GM10266 (cell line): Measurements from ENCODE around the gene SYNPO2.

Experiments used
- DNase-seq: peaks from one replicate; pipeline ENCODE4 v3.0.0; 2012; ENCODE audit errors: extremely low spot score
- TF ChIP-seq, protein P1 (sequence below): IDR thresholded peaks from 2 replicates; pipeline ENCODE4 v1.5.1; 2012; ENCODE audit warnings: mild to moderate bottlenecking, low read depth; ENCODE audit not compliant: control insufficient read depth, insufficient read depth; ENCODE audit errors: missing control alignments

Gene SYNPO2

DNA sequence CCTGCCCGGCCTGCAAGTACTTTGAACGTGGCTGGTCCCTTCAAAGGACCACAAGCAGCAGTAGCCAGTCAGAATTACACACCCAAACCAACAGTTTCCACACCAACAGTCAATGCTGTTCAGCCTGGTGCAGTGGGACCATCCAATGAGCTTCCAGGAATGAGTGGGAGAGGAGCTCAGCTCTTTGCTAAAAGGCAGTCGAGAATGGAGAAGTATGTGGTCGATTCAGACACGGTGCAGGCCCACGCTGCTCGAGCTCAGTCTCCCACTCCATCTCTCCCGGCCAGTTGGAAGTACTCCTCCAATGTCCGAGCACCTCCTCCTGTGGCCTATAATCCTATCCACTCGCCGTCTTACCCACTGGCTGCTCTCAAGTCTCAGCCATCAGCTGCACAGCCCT lies 142.6 kb downstream of the SYNPO2 start:
- DNase-seq = no peak
- TF ChIP-seq, protein P1, sequence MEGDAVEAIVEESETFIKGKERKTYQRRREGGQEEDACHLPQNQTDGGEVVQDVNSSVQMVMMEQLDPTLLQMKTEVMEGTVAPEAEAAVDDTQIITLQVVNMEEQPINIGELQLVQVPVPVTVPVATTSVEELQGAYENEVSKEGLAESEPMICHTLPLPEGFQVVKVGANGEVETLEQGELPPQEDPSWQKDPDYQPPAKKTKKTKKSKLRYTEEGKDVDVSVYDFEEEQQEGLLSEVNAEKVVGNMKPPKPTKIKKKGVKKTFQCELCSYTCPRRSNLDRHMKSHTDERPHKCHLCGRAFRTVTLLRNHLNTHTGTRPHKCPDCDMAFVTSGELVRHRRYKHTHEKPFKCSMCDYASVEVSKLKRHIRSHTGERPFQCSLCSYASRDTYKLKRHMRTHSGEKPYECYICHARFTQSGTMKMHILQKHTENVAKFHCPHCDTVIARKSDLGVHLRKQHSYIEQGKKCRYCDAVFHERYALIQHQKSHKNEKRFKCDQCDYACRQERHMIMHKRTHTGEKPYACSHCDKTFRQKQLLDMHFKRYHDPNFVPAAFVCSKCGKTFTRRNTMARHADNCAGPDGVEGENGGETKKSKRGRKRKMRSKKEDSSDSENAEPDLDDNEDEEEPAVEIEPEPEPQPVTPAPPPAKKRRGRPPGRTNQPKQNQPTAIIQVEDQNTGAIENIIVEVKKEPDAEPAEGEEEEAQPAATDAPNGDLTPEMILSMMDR = no peak

DNA sequence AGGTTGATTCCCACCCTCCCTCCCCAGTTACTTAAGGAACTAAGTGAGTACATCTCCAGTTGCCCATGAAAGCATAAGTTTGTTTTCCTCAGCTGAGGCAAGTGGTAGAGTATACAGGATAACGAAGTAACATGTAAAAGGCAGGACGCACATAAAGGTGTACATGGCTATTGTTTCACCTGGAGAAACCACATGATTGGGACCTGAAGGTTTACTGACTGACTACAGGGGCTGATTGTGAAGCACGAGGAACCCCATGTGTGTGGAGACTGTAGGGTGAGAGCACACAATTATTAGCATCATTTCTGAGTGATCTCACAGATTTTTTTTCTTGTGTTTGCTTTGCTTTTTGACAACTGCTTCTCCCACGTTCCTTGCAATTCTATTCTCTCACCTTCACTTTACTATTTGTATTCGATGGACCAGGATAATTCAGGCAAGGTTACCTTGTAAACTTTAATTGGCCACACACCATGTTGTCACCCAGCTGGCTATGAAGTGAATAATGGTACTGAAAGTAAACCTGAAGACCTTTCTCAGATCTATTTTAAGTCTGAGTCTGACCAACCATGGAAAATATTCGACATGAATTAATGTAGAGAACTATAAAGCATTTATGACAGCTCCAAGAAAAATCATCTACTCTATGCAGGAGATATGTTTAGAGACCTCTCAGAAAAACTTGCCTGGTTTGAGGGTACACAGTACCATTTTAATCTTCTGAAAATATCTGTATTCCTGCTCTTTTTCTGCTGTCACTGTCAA lies 144.4 kb downstream of the SYNPO2 start:
- TF ChIP-seq, protein P1 = no peak
- no peak for DNase-seq

DNA sequence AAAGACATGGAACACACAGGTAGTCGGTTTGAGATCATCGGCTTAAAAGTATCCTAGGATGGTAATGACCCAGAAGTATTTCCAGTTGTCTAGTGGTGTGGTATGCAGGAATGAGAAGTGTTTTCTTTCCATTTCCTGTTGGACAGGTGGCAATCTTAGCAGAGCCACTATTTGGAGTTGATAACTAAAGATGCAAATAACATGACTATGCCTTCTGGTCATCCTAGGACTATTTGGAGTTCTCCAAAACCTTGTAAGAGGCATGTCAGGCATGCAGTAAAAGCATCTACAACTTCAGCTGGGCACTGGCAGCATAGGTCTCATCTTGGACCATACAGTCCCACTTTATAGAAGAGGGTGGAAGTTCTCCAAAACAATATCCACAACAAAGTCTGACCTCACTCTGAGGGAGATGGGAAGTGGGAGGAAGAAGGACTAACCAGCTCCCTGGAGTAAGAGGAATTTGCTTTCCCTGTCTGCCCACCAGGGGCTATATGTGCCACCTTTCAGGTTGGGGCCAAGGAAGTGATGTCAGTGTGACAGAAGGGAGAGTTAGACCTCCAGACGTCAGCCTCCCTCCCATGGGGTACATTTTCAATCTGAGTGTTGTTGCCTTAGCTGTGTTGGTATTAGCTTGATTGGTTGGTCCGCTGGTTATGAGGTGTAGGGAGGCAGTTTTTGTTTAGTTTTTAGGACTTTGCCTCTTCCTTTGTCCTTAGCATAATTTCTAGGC lies 145.8 kb downstream of the SYNPO2 start:
- DNase-seq = no peak
- TF ChIP-seq, protein P1 = no peak

DNA sequence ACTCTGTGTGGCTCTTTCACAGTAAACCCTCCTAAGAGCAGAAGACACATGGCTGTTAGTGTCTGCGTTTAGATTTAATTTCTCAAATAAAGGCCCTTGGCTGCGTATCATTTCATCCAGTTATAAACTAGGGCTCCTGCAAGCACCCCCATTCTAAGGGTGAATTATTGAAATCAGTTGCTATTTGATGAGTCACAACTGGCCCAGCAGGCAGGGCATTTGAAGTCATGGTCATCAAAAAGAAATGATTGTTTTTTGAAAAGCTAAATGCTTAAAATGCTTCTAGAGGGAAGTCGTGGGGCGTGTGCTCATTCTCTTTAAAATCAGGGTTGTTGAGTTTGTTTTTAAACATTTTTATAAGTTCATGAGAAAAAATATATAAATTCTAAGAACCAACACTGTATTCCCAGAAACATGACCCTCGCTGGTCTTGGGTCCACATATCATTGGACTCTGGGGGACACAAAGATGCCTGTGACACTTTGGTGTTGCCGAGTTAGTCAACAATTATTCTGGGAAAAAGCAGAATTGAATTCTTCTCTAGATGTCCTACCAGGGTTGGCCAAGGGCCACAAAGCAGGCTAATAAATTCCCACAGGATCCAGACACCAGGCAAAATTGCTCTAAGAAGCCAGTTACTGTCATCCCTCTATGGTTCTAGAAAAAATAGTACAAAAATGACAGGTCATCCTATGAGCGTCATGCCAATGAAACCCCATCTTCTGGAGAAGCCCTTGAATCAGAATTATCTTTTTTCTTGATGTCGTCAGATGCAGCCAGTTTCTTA lies 147.5 kb downstream of the SYNPO2 start:
- DNase-seq = no peak
- TF ChIP-seq, protein P1 = no peak

DNA sequence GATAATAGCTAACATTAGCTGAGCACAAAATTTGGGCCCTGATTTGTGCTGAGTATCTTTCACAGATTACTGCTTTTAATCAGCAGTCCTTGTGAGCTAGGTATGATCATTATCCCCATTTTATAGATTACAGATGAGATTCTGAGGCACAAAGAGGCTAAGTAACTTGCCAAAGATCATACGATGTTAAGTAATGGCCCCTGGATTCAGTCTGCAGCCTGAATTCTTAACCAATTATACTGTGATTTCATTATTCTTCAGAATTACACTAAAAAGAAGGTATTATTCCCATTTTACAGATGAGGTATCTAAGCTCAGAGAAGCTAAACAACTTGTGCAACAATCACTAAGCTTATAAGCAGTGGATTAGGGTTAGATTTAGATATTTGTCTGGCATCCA lies 149.1 kb downstream of the SYNPO2 start:
- TF ChIP-seq, protein P1 = no peak
- DNase-seq = no peak

DNA sequence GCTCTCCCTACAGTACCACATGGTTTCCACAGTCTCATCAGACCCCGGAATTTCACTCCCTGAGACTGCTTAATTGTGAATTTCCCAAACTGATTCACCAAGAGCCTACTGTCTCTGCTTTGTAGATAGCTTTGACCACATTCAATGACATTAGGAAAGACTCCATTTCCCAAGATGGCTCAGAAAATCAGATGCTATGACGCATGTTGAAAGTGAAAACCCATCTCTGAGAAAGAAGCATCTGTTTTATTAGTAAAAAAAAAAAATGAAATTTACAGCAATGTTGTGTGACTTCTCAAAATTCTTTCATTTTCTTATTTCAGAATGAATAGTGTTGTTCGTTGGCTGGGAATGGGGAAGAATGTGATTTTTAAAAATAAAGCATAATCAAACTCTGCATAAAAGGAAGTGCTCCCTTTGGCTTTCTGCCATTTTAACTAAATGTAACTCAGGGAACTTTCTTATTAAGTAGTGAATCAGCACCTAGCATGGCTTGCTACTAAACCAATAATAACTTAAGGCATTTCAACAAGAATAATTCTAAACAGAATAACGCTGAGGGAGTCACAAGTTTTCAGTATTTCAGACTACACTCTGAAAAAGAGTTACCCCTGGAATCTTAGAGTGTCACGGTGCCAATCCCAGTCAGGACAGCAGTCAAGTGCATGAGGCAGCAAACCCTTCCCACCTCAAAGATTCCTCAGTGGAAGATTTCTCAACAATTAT lies 149.6 kb downstream of the SYNPO2 start:
- TF ChIP-seq, protein P1 = no peak
- DNase-seq = peak; percentile 17
